ELF-1 (cell line): ENCODE data around the gene LYRM4.
A peak's percentile ranks its signal among the peaks of the same experiment; 100 is the strongest.

ENCODE experiments used
- DNase-seq: peaks from one replicate; pipeline ENCODE4 v3.0.0-alpha.2; 2016; ENCODE audit warnings: low read depth, low spot score

LYRM4 gene

GRCh38 chr6:5280920-5281319, 20.2 kb upstream of the LYRM4 start:
- DNase-seq: no peak

- no peak for DNase-seq
Observed at GRCh38 chr6:5279891-5280338, 19.2 kb upstream of the LYRM4 start.

- no peak for DNase-seq
Observed at GRCh38 chr6:5278565-5279120, 17.9 kb upstream of the LYRM4 start.

- no peak for DNase-seq
Observed at GRCh38 chr6:5278047-5278446, 17.3 kb upstream of the LYRM4 start.

GRCh38 chr6:5277589-5277988, 16.8 kb upstream of the LYRM4 start:
- no peak for DNase-seq

GRCh38 chr6:5276581-5276980, 15.8 kb upstream of the LYRM4 start:
- no peak for DNase-seq

GRCh38 chr6:5275497-5275896, 14.7 kb upstream of the LYRM4 start:
- DNase-seq: no peak

- DNase-seq: no peak
Observed at GRCh38 chr6:5274231-5274630, 13.5 kb upstream of the LYRM4 start.

GRCh38 chr6:5271926-5272325, 11.2 kb upstream of the LYRM4 start:
- no peak for DNase-seq

GRCh38 chr6:5270093-5270680, 9.4 kb upstream of the LYRM4 start:
- DNase-seq: no peak

- DNase-seq: no peak
Observed at GRCh38 chr6:5266423-5266822, 5.7 kb upstream of the LYRM4 start.

GRCh38 chr6:5261545-5262109, 877 bp upstream of the LYRM4 start:
- DNase-seq: peak; percentile 8

GRCh38 chr6:5260111-5260620, 584 bp downstream of the LYRM4 start:
- DNase-seq: peak; percentile 62

- DNase-seq: no peak
Observed at GRCh38 chr6:5259428-5259827, 1.3 kb downstream of the LYRM4 start.

- no peak for DNase-seq
Observed at GRCh38 chr6:5257400-5257799, 3.4 kb downstream of the LYRM4 start.

- no peak for DNase-seq
Observed at GRCh38 chr6:5256952-5257351, 3.8 kb downstream of the LYRM4 start.

GRCh38 chr6:5250911-5251310, 9.8 kb downstream of the LYRM4 start:
- no peak for DNase-seq

- no peak for DNase-seq
Observed at GRCh38 chr6:5250451-5250850, 10.3 kb downstream of the LYRM4 start.

- DNase-seq: no peak
Observed at GRCh38 chr6:5249451-5250122, 11.2 kb downstream of the LYRM4 start.

- DNase-seq: no peak
Observed at GRCh38 chr6:5248302-5249098, 12.2 kb downstream of the LYRM4 start.

GRCh38 chr6:5247201-5247600, 13.5 kb downstream of the LYRM4 start:
- DNase-seq: no peak
